Fibroblast of skin of left quadriceps (primary cell): ENCODE data around the gene SBK2.
A peak's percentile ranks its signal among the peaks of the same experiment; 100 is the strongest.
"Not testable (repeated sequence)": the region's sequence is repeated elsewhere in the genome, so short reads cannot be mapped to it uniquely, and the experiment has no call there.

Source experiments
- DNase-seq, 2 experiments: peaks; one replicate each; pipeline ENCODE4 v3.0.0-alpha.2; 2013; ENCODE audit warnings: low read depth in 2 of 2

Gene SBK2

GRCh38 chr19:55536951-55537740, at the start of gene SBK2:
TSS of gene SBK2 (minus strand) at chr19:55537133. CDS start at chr19:55536294, 839 bp downstream.
- no peak for DNase-seq

GRCh38 chr19:55585658-55586339, 48.9 kb upstream of the SBK2 start:
- DNase-seq, result peak; percentile 72 to 74

DNA sequence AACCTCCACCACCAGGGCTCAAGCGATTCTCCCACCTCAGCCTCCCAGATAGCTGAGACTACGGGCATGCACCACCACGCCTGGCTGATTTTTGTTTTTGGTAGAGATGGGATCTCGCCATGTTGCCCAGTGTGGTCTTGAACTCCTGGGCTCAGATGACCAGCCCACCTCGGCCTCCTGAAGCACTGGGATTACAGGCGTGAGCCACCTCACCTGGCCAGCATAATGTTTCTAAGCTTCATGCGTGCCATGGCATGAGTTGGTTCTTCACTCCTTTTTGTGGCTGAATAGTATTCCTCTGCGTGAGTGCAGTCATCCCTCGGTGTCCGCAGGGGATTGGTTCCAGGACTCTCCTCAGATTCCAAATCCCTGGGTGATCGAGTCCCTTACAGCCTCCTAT, 47.9 kb upstream of the SBK2 start:
- no peak for DNase-seq

DNA sequence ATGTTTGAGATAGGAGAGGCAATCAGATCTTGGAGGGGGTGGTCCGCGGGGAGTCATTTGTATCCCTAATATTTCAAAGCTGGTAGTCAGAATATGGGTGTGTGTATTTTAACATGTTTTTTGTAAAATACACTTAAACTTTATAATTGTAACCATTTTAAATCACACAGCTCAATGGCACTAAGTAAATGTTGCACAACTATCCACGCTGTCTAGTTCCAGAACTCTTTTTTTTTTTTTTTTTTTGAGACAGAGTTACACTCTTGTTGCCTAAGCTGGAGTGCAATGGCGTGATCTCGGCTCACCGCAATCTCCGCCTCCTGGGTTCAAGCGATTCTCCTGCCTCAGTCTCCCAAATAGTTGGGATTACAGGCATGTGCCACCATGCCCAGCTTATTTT, 47.0 kb upstream of the SBK2 start:
- not testable (repeated sequence) for DNase-seq

- DNase-seq, result not testable (repeated sequence)
Measured at GRCh38 chr19:55582284-55582683, 45.4 kb upstream of the SBK2 start.

GRCh38 chr19:55581823-55582223, 44.9 kb upstream of the SBK2 start:
- no peak for DNase-seq

- DNase-seq, result no peak
Measured at GRCh38 chr19:55581145-55581822, 44.4 kb upstream of the SBK2 start.

- DNase-seq, result peak; percentile 80
Measured at GRCh38 chr19:55580628-55581144, 43.8 kb upstream of the SBK2 start, which contains the start of gene ZNF579. TSS of gene ZNF579 (minus strand) at chr19:55580848. CDS start at chr19:55579639, 1,209 bp downstream.

GRCh38 chr19:55579766-55580621, 43.1 kb upstream of the SBK2 start:
- no peak for DNase-seq

GRCh38 chr19:55578761-55579747, 42.1 kb upstream of the SBK2 start:
- DNase-seq, result no peak

GRCh38 chr19:55578031-55578760, 41.3 kb upstream of the SBK2 start:
- DNase-seq, result no peak

- no peak for DNase-seq
Measured at GRCh38 chr19:55576746-55577145, 39.8 kb upstream of the SBK2 start.

DNA sequence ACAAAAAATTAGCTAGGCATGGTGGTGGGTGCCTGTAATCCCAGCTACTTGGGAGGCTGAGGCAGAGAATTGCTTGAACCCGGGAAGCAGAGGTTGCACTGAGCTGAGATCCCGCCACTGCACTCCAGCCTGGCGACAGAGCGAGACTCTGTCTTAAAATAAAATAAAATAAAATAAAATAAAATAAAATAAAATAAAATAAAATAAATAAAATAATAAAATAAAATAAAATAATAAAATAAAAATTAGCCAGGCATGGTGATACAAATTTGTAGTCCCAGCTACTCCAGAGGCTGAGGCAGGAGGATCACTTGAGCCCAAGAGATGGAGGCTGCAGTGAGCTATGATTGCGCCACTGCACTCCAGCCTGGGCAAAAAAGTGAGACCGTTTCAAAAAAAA, 37.0 kb upstream of the SBK2 start:
- not testable (repeated sequence) for DNase-seq

DNA sequence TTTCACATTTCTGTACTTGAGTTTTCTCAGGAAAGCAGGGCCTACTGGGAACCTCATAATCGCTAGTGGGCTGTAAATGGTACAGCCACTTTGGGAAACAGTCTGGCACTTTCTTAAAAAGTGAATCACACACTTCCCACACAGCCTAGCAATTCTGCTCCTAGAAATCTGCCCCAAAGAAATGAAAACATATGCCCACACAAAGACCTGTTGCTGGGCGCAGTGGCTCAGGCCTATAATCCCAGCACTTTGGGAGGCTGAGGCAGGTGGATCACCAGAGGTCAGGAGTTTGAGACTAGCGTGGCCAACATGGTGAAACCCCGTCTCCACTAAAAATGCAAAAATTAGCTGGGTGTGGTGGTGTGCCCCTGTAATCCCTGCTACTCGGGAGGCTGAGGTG, 32.5 kb upstream of the SBK2 start:
- not testable (repeated sequence) for DNase-seq

DNA sequence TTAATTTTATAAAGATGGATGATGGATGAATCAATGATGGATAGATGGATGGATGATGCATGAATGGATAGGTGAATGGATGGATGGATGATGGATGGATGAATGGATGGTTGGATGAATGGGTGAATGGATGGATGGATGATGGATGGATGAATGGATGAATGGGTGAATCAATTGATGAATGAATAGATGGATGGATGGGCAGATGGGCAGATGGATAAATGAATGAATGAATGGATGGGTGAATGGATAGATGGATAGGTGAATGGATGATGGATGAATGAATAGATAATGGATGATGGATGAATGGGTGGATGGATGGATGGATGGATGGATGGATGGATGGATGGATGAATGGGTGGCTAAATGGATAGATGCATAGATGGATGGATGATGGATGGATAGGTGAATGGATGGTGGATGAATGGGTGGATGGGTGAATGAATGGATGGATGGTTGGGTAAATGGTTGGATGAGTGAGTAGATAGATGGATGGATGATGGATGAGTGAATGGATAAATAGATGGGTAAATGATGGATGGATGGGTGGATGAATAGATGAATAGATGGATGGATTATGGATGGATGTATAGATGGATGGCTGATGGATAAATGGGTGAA, 30.9 kb upstream of the SBK2 start:
- DNase-seq, result no peak

GRCh38 chr19:55566823-55567222, 29.9 kb upstream of the SBK2 start:
- no peak for DNase-seq

- no peak for DNase-seq
Measured at GRCh38 chr19:55563261-55563690, 26.3 kb upstream of the SBK2 start.

DNA sequence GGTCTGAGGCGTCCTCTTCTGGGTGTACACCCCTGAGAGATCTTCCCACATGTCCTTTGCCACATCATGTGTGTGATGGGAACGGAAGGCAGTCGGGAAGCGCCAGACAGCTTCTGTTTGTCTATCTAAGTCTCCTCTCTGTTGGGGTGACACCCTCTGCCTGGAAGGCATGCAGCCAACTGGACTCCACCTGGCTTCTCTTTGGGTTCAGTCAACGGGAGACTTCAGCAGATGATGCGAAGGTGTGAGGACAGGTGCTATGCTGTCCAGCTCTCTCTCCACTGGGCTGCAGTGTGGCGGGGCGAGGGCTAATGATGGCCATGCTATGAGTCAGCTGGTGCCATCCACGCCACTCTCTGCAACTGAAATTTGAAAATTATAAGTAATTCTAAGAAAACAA, 22.8 kb upstream of the SBK2 start:
- no peak for DNase-seq

GRCh38 chr19:55554741-55555152, 17.8 kb upstream of the SBK2 start:
- no peak for DNase-seq
